HEK293T (cell line): Measurements from ENCODE around the gene RAB11FIP3.

ENCODE experiments used
- CTCF ChIA-PET: fragments of 350-600 bp; formaldehyde crosslinking; extraction: SDS; loops from one replicate; lab custom pipeline; 2021; ENCODE audit warnings: antibody characterized with exemption, inconsistent platforms; lab: Yijun Ruan, JAX
- POLR2A ChIA-PET: fragments of 350-600 bp; formaldehyde crosslinking; extraction: SDS; loops from one replicate; lab custom pipeline; 2020; ENCODE audit warnings: antibody characterized with exemption, inconsistent platforms; lab: Yijun Ruan, JAX
- DNase-seq: peaks from one replicate; pipeline ENCODE4 v3.0.0; 2012; ENCODE audit warnings: mixed read lengths; ENCODE audit errors: extremely low spot score
- ARNT ChIP-seq: fragments of 450-650 bp; IDR thresholded peaks from 2 replicates; pipeline ENCODE4 v1.6.1; 2017; ENCODE audit warnings: mild to moderate bottlenecking
- BHLHE40 ChIP-seq: fragments of 450-650 bp; IDR thresholded peaks from 2 replicates; pipeline ENCODE4 v1.6.1; 2016; ENCODE audit warnings: mild to moderate bottlenecking, moderate library complexity, borderline replicate concordance
- CTBP1 ChIP-seq: fragments of 450-650 bp; IDR thresholded peaks from 2 replicates; pipeline ENCODE4 v1.6.1; 2016; ENCODE audit warnings: borderline replicate concordance
- ELF4 ChIP-seq: fragments of 450-650 bp; IDR thresholded peaks from 2 replicates; pipeline ENCODE4 v1.6.1; 2017; ENCODE audit warnings: antibody characterized with exemption
- FOXA1 ChIP-seq: fragments of 450-650 bp; IDR thresholded peaks from 2 replicates; pipeline ENCODE4 v1.6.1; 2016; ENCODE audit warnings: mild to moderate bottlenecking
- FOXK2 ChIP-seq: fragments of 450-650 bp; IDR thresholded peaks from 2 replicates; pipeline ENCODE4 v1.6.1; 2016; ENCODE audit warnings: mild to moderate bottlenecking
- FOXM1 ChIP-seq: fragments of 450-650 bp; IDR thresholded peaks from 2 replicates; pipeline ENCODE4 v1.6.1; 2017; ENCODE audit warnings: mild to moderate bottlenecking, borderline replicate concordance
- HDGF ChIP-seq: fragments of 450-650 bp; IDR thresholded peaks from 2 replicates; pipeline ENCODE4 v1.6.1; 2017; ENCODE audit warnings: antibody characterized with exemption, borderline replicate concordance
- L3MBTL2 ChIP-seq: fragments of 450-650 bp; conservative IDR thresholded peaks from 2 replicates; pipeline ENCODE4 v1.6.1; 2016; ENCODE audit warnings: mild to moderate bottlenecking
- LEF1 ChIP-seq: fragments of 450-650 bp; IDR thresholded peaks from 2 replicates; pipeline ENCODE4 v1.6.1; 2017; ENCODE audit warnings: mild to moderate bottlenecking, borderline replicate concordance
- NFRKB ChIP-seq: fragments of 450-650 bp; IDR thresholded peaks from 2 replicates; pipeline ENCODE4 v1.6.1; 2016; ENCODE audit warnings: mild to moderate bottlenecking, moderate library complexity
- SP1 ChIP-seq: fragments of 450-650 bp; IDR thresholded peaks from 2 replicates; pipeline ENCODE4 v1.6.1; 2017
- SUZ12 ChIP-seq: fragments of 450-650 bp; IDR thresholded peaks from 2 replicates; pipeline ENCODE4 v1.6.1; 2016; ENCODE audit warnings: mild to moderate bottlenecking
- TARDBP ChIP-seq: fragments of 450-650 bp; IDR thresholded peaks from 2 replicates; pipeline ENCODE4 v1.6.1; 2016
- ZNF384 ChIP-seq: fragments of 450-650 bp; IDR thresholded peaks from 2 replicates; pipeline ENCODE4 v1.6.1; 2016
- TF ChIP-seq, protein P1 (sequence below): fragments of 450-650 bp; IDR thresholded peaks from 2 replicates; pipeline ENCODE4 v1.6.1; 2016

Gene RAB11FIP3

DNA sequence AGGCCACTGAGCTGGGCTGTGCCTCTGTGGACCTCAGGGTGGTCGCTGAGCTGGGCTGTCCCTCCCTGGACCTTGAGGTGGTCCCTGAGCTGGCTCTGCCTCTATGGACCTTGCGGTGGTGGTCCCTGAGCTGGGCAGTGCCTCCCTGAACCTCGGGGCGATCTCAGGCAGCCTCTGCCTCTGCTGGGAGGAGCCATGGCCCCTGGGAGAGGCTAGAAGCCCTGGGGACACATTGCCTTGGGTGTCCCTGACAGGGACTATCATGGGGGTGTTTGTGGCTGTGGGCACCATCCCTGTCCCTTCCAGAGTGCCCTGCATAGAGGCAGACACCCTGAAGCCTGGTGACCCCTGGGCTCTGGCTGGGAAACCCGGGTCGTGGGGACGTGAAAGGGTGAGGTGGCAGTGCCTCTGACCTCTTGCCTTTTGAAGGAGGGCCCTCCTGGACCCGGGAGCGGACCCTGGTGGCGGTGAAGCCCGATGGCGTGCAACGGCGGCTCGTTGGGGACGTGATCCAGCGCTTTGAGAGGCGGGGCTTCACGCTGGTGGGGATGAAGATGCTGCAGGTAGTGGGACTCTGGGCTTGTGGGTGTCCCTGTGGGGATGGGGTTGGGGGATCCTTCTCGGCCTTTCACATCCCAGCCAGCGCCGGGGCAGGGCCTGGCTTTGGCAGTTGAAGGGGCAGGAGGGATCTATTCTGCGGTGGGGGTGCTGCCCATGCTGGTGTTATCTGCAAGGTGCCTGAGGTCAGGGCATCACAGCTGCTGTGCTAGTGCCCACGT lies 26.7 kb upstream of the RAB11FIP3 start:
- CTCF ChIA-PET: no interaction called here
- TF ChIP-seq FOXK2 (no peak), CTBP1 (no peak), L3MBTL2 (no peak), SP1 (no peak), ZNF384 (no peak), ELF4 (no peak), BHLHE40 (no peak), SUZ12 (no peak)
- TF ChIP-seq, protein P1, sequence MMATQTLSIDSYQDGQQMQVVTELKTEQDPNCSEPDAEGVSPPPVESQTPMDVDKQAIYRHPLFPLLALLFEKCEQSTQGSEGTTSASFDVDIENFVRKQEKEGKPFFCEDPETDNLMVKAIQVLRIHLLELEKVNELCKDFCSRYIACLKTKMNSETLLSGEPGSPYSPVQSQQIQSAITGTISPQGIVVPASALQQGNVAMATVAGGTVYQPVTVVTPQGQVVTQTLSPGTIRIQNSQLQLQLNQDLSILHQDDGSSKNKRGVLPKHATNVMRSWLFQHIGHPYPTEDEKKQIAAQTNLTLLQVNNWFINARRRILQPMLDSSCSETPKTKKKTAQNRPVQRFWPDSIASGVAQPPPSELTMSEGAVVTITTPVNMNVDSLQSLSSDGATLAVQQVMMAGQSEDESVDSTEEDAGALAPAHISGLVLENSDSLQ: no peak
- POLR2A ChIA-PET: interaction anchor here (0.9 to 1.4 kb wide), 2 partner anchors 10 to 25 kb away, joined by 4 to 5 read pairs; no protein-coding TSS in a partner anchor
- no peak for DNase-seq

DNA sequence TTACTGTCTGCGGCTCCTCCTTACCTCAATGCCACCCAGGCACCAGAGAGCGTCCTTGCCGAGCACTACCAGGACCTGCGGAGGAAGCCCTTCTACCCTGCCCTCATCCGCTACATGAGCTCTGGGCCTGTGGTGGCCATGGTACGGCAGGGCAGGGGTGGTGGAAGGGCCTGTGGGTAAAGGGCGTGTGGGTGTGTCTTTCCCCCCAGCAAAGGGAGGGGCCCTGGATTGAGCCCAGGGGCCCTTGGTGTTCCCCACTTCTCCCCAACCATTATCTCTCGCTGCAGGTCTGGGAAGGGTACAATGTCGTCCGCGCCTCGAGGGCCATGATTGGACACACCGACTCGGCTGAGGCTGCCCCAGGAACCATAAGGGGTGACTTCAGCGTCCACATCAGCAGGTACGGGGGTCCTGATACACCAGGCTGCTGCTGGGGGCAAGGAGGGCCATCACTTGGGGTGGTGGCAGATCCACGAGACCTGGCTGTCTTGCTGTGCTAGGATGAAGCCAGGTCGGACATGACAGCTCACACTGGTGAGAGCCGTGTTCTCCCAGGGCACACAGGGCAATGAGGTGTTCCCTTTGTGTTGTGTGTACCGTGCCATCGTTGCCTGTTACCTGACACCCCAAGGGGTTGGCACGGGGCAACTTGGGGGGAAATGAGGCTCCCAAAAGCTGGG lies 26.0 kb upstream of the RAB11FIP3 start:
- no peak for DNase-seq
- ChIA-PET CTCF (no interaction called here), POLR2A (interaction anchor here (1.1 kb wide), 1 partner anchor 18 kb away, joined by 4 read pairs; the partner anchor contains the start of gene PGAP6)
- TF ChIP-seq CTBP1 (no peak), SP1 (no peak), NFRKB (no peak), FOXA1 (no peak), SUZ12 (no peak), FOXK2 (no peak), HDGF (no peak; the same call in 1 of the 2 replicates), BHLHE40 (no peak)
- TF ChIP-seq, protein P1: no peak

DNA sequence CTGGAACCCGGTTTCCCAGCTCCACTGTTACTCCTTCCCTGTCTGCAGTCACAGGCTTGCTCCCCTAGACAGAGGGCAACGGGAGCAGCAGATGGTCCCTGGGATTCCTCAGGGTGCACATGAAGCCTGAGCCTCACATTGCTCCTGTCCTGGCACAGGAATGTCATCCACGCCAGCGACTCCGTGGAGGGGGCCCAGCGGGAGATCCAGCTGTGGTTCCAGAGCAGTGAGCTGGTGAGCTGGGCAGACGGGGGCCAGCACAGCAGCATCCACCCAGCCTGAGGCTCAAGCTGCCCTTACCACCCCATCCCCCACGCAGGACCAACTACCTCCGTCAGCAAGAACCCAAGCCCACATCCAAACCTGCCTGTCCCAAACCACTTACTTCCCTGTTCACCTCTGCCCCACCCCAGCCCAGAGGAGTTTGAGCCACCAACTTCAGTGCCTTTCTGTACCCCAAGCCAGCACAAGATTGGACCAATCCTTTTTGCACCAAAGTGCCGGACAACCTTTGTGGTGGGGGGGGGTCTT lies 25.3 kb upstream of the RAB11FIP3 start:
- CTCF ChIA-PET: no interaction called here
- POLR2A ChIA-PET: interaction anchor here (0.8 to 1.1 kb wide), 2 partner anchors 18 to 29 kb away, joined by 4 read pairs; partner anchors contain the start of genes MRPL28 and PGAP6
- TF ChIP-seq, protein P1: no peak
- TF ChIP-seq TARDBP (no peak), LEF1 (no peak), SUZ12 (no peak), ELF4 (no peak), BHLHE40 (no peak), ZNF384 (no peak), FOXA1 (no peak), FOXK2 (no peak), SP1 (no peak), CTBP1 (no peak), FOXM1 (no peak), HDGF (no peak), L3MBTL2 (no peak), NFRKB (no peak), ARNT (no peak)
- DNase-seq: no peak

DNA sequence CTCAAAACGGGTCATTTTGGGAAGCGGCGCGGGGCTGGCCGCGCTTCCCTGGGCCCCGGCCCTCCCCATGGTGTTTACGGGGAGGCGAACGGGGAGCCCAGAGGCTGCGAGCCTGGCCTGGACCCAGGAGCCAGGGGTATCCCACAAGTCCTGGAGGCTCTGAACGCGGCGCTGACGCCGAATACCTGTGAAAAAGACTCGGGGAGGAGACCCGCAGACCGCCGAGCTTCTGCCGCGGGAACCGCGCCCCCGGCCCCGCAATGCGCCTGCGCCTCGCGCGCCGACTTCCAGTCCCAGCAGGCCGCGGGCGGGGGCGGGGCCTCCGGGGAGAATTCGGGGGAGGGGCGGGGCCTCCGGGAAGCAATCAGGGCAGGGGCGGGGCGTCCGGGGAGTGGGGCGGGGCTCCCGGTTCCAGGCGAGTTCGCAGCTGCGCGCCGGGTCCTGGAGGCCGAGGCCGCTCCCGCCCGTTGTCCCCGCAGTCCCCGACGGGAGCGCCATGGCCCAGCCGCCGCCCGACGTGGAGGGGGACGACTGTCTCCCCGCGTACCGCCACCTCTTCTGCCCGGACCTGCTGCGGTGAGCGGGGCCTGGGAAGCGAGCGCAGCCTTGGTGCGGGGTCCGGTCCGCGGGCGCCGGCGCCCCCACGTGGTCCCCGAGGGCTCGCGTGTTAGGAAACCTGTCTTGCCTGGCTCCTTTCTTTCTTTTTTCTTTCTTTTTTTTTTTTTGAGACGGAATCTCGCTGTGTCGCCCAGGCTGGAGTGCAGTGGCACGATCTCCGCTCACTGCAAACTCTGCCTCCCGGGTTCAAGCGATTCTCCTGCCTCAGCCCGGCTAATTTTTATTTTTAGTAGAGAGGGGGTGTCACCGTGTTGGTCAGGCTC lies 23.7 kb upstream of the RAB11FIP3 start, which contains the start of gene DECR2:
Gene DECR2 (plus strand): TSS at position 418 of the 881 bp plus-strand sequence. CDS start 79 bp downstream, at position 497.
- ChIA-PET POLR2A (interaction anchor here (0.8 to 1.6 kb wide), 6 partner anchors 10 to 98 kb away, joined by 3 to 10 read pairs (median 4); partner anchors contain the start of genes MRPL28 and RAB11FIP3), CTCF (no interaction called here)
- TF ChIP-seq HDGF (no peak), TARDBP (no peak), L3MBTL2 (peak; percentile 76), ZNF384 (peak; percentile 90), SUZ12 (no peak), LEF1 (no peak)
- DNase-seq: peak; percentile 97

DNA sequence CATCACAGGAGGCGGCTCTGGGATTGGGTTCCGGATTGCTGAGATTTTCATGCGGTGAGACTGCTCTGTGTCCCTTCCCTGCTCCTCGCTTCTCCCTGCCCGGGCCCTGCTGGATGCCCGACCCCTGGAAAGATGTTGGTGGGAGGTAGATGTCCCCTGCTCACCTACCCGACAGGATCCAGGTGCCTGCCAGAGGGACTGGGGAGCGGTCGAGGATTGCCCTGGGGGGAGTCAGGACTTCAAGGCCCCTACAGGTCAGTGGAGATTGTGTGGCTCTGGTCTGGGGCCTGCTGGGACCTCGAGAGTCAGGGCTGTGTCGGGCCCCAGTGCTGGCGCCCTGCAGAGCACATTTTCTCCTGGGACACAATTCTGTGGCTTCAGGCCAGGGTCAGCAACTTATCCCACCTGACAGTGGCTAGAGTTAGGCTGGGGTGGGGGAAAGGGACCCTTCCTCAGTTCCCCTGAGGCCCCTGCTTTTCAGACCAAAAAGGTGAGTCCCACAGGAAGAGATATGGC lies 20.4 kb upstream of the RAB11FIP3 start:
- TF ChIP-seq L3MBTL2: no peak
- TF ChIP-seq NFRKB: no peak
- no peak for TF ChIP-seq ARNT
- no peak for TF ChIP-seq FOXK2
- no peak for TF ChIP-seq ZNF384
- TF ChIP-seq FOXA1: no peak
- no peak for TF ChIP-seq ELF4
- TF ChIP-seq HDGF: no peak
- TF ChIP-seq SUZ12: no peak
- TF ChIP-seq, protein P1: no peak
- TF ChIP-seq BHLHE40: no peak
- TF ChIP-seq TARDBP: no peak
- TF ChIP-seq LEF1: no peak
- TF ChIP-seq SP1: no peak
- no peak for TF ChIP-seq CTBP1
- TF ChIP-seq FOXM1: no peak
- POLR2A ChIA-PET: no interaction called here
- no peak for DNase-seq
- CTCF ChIA-PET: interaction anchor here (0.6 kb wide), 1 partner anchor 53 kb away, joined by 3 read pairs; no protein-coding TSS in a partner anchor
